Measurements from ENCODE around the gene GFER. TPM values are rescaled to one million over a fixed set of nuclear protein-coding genes. Genes with fewer than 3 reads are reported as not detected.
A peak's percentile ranks its signal among the peaks of the same experiment; 100 is the strongest.

The GFER gene
- total RNA-seq, 1 donor, result 8.7 TPM

GRCh38 chr16:1990351-1991134, 6.5 kb downstream of the GFER start:
- Histone ChIP-seq H3K4me2 (ENCODE audit: insufficient read depth, low read length) (no peak overlapping the region), H3K4me3 (ENCODE audit: insufficient read depth, low read length) (no peak overlapping the region)

GRCh38 chr16:1991135-1991551, 7.2 kb downstream of the GFER start:
- DNase-seq (ENCODE audit: insufficient read length, low spot score, missing footprints), result no peak
- Histone ChIP-seq H3K27ac (ENCODE audit: low read depth, low read length) (no peak overlapping the region), H4K20me1 (ENCODE audit: insufficient read depth, low read length) (no peaks in the 10 kb centered on the region), H2AFZ (ENCODE audit: low read length) (no peak overlapping the region), H3K36me3 (ENCODE audit: insufficient read depth, low read length) (peaks cover 9% of the 10 kb centered on the region), H3K9me3 (ENCODE audit: low read depth, low read length) (no peaks in the 10 kb centered on the region), H3K4me3 (ENCODE audit: insufficient read depth, low read length) (no peak overlapping the region), H3K27me3 (ENCODE audit: insufficient read depth, low read length) (peaks cover 29% of the 10 kb centered on the region), H3K4me2 (ENCODE audit: insufficient read depth, low read length) (no peak overlapping the region), H3K4me1 (ENCODE audit: insufficient read depth, low read length) (no peaks in the 10 kb centered on the region), H3K79me2 (ENCODE audit: insufficient read depth, low read length) (no peaks in the 10 kb centered on the region)
- TF ChIP-seq CTCF (IDR thresholded peaks at IDR 0.05; ENCODE audit: extremely low read depth, low read depth, low read length), result no peak

More at GRCh38 chr16:1990351-1991134, 6.5 kb downstream of the GFER start:
- DNase-seq (ENCODE audit: insufficient read length, low spot score, missing footprints), result no peak
- H3K27ac ChIP-seq (ENCODE audit: low read depth, low read length), result no peak overlapping the region
- H3K4me1 ChIP-seq (ENCODE audit: insufficient read depth, low read length), result peaks cover under 1% of the 10 kb centered on the region
- peaks cover 29% of the 10 kb centered on the region for H3K27me3 ChIP-seq (ENCODE audit: insufficient read depth, low read length)
- no peaks in the 10 kb centered on the region for H4K20me1 ChIP-seq (ENCODE audit: insufficient read depth, low read length)
- TF ChIP-seq CTCF (IDR thresholded peaks at IDR 0.05; ENCODE audit: extremely low read depth, low read depth, low read length), result no peak
- no peaks in the 10 kb centered on the region for H3K9me3 ChIP-seq (ENCODE audit: low read depth, low read length)
- H3K79me2 ChIP-seq (ENCODE audit: insufficient read depth, low read length), result peaks cover 4% of the 10 kb centered on the region
- peaks cover 11% of the 10 kb centered on the region for H3K36me3 ChIP-seq (ENCODE audit: insufficient read depth, low read length)
- no peak overlapping the region for H2AFZ ChIP-seq (ENCODE audit: low read length)

GRCh38 chr16:1991588-1991947, 7.6 kb downstream of the GFER start:
- H2AFZ ChIP-seq (ENCODE audit: low read length), result peak overlapping the region; percentile 57
- peak overlapping the region; percentile 67 for H3K4me2 ChIP-seq (ENCODE audit: insufficient read depth, low read length)
- no peaks in the 10 kb centered on the region for H3K4me1 ChIP-seq (ENCODE audit: insufficient read depth, low read length)
- peak overlapping the region; percentile 47 for H3K4me3 ChIP-seq (ENCODE audit: insufficient read depth, low read length)
- H3K27ac ChIP-seq (ENCODE audit: low read depth, low read length), result no peak overlapping the region
- peaks cover 4% of the 10 kb centered on the region for H3K36me3 ChIP-seq (ENCODE audit: insufficient read depth, low read length)
- H3K27me3 ChIP-seq (ENCODE audit: insufficient read depth, low read length), result peaks cover 29% of the 10 kb centered on the region
- no peaks in the 10 kb centered on the region for H3K9me3 ChIP-seq (ENCODE audit: low read depth, low read length)
- H3K79me2 ChIP-seq (ENCODE audit: insufficient read depth, low read length), result no peaks in the 10 kb centered on the region
- DNase-seq (ENCODE audit: insufficient read length, low spot score, missing footprints), result no peak
- no peak for TF ChIP-seq CTCF (IDR thresholded peaks at IDR 0.05; ENCODE audit: extremely low read depth, low read depth, low read length)
- H4K20me1 ChIP-seq (ENCODE audit: insufficient read depth, low read length), result no peaks in the 10 kb centered on the region

- DNase-seq (ENCODE audit: insufficient read length, low spot score, missing footprints), result peak; percentile 100
- peak overlapping the region; percentile 67 for H3K4me2 ChIP-seq (ENCODE audit: insufficient read depth, low read length)
- peak overlapping the region; percentile 47 for H3K4me3 ChIP-seq (ENCODE audit: insufficient read depth, low read length)
- H3K79me2 ChIP-seq (ENCODE audit: insufficient read depth, low read length), result no peaks in the 10 kb centered on the region
- no peak overlapping the region for H3K27ac ChIP-seq (ENCODE audit: low read depth, low read length)
- H4K20me1 ChIP-seq (ENCODE audit: insufficient read depth, low read length), result no peaks in the 10 kb centered on the region
- peaks cover 29% of the 10 kb centered on the region for H3K27me3 ChIP-seq (ENCODE audit: insufficient read depth, low read length)
- peaks cover 5% of the 10 kb centered on the region for H3K36me3 ChIP-seq (ENCODE audit: insufficient read depth, low read length)
- no peaks in the 10 kb centered on the region for H3K4me1 ChIP-seq (ENCODE audit: insufficient read depth, low read length)
- no peaks in the 10 kb centered on the region for H3K9me3 ChIP-seq (ENCODE audit: low read depth, low read length)
- H2AFZ ChIP-seq (ENCODE audit: low read length), result peak overlapping the region; percentile 57
- no peak for TF ChIP-seq CTCF (IDR thresholded peaks at IDR 0.05; ENCODE audit: extremely low read depth, low read depth, low read length)
Measured at GRCh38 chr16:1991948-1992703, 8.1 kb downstream of the GFER start.

Data from osteoblast (primary cell).